IPS-NIHi7 (cell line): ENCODE results near the gene LKAAEAR1.
"Not testable (repeated sequence)": the region's sequence is repeated elsewhere in the genome, so short reads cannot be mapped to it uniquely, and the experiment has no call there.

Source experiments
- DNase-seq: peaks from one replicate; pipeline ENCODE4 v3.0.0; 2012; ENCODE audit warnings: mixed read lengths; ENCODE audit errors: extremely low spot score

The LKAAEAR1 gene

GRCh38 chr20:64083804-64084684 lies at the start of gene LKAAEAR1:
TSS of gene LKAAEAR1 (minus strand) at chr20:64084398. CDS start at chr20:64084219, 179 bp downstream.
- DNase-seq: no peak

- no peak for DNase-seq
Measured at GRCh38 chr20:64131406-64131805, 47.2 kb upstream of the LKAAEAR1 start.

- DNase-seq: no peak
Measured at GRCh38 chr20:64130876-64131275, 46.7 kb upstream of the LKAAEAR1 start.

- no peak for DNase-seq
Measured at GRCh38 chr20:64130271-64130670, 46.1 kb upstream of the LKAAEAR1 start.

GRCh38 chr20:64129146-64129782 lies 45.1 kb upstream of the LKAAEAR1 start:
- DNase-seq: no peak

GRCh38 chr20:64123517-64123916 lies 39.3 kb upstream of the LKAAEAR1 start:
- not testable (repeated sequence) for DNase-seq

- not testable (repeated sequence) for DNase-seq
Measured at GRCh38 chr20:64122927-64123326, 38.7 kb upstream of the LKAAEAR1 start.

- no peak for DNase-seq
Measured at GRCh38 chr20:64121586-64121985, 37.4 kb upstream of the LKAAEAR1 start.

GRCh38 chr20:64119681-64120341 lies 35.6 kb upstream of the LKAAEAR1 start:
- DNase-seq: no peak

GRCh38 chr20:64119301-64119680 lies 35.1 kb upstream of the LKAAEAR1 start:
- DNase-seq: no peak

GRCh38 chr20:64117432-64117777 lies 33.2 kb upstream of the LKAAEAR1 start:
- DNase-seq: not testable (repeated sequence)

- no peak for DNase-seq
Measured at GRCh38 chr20:64116541-64117431, 32.6 kb upstream of the LKAAEAR1 start.

- no peak for DNase-seq
Measured at GRCh38 chr20:64116016-64116415, 31.8 kb upstream of the LKAAEAR1 start.

GRCh38 chr20:64115171-64115911 lies 31.1 kb upstream of the LKAAEAR1 start:
- no peak for DNase-seq

- DNase-seq: no peak
Measured at GRCh38 chr20:64114356-64114971, 30.3 kb upstream of the LKAAEAR1 start.

- DNase-seq: no peak
Measured at GRCh38 chr20:64113796-64114355, 29.7 kb upstream of the LKAAEAR1 start.

- DNase-seq: no peak
Measured at GRCh38 chr20:64113444-64113775, 29.2 kb upstream of the LKAAEAR1 start.

GRCh38 chr20:64112691-64113443 lies 28.7 kb upstream of the LKAAEAR1 start:
- no peak for DNase-seq

- no peak for DNase-seq
Measured at GRCh38 chr20:64111841-64112641, 27.8 kb upstream of the LKAAEAR1 start.
